H9 (cell line): ENCODE data around the gene TMEM115. TPM values are rescaled to one million over a fixed set of nuclear protein-coding genes. Genes with fewer than 3 reads are reported as not detected.

Source experiments
- DNase-seq: peaks from one replicate; pipeline ENCODE4 v3.0.0-alpha.2; 2017
- H2AFZ ChIP-seq: one replicate; pipeline ENCODE4 v1.6.1; 2013; ENCODE audit warnings: mild to moderate bottlenecking, low read length, control low read depth, moderate library complexity
- H2AK5ac ChIP-seq: 2 replicates; pipeline ENCODE4 v1.6.1; 2013; ENCODE audit warnings: low read length, control low read depth, mixed read lengths; ENCODE audit not compliant: insufficient read length
- H2BK120ac ChIP-seq: one replicate; pipeline ENCODE4 v1.6.1; 2013; ENCODE audit warnings: low read depth, mild to moderate bottlenecking, low read length, control low read depth, inconsistent platforms; ENCODE audit not compliant: poor library complexity, severe bottlenecking
- H2BK12ac ChIP-seq: 2 replicates; pipeline ENCODE4 v1.6.1; 2013; ENCODE audit warnings: low read length, control low read depth, mixed read lengths, low read depth; ENCODE audit not compliant: insufficient read length
- H2BK15ac ChIP-seq: 2 replicates; pipeline ENCODE4 v1.6.1; 2013; ENCODE audit warnings: low read depth, low read length, control low read depth
- H2BK20ac ChIP-seq: one replicate; pipeline ENCODE4 v1.6.1; 2013; ENCODE audit warnings: low read depth, mild to moderate bottlenecking, low read length, control low read depth, inconsistent platforms; ENCODE audit not compliant: poor library complexity, severe bottlenecking
- H2BK5ac ChIP-seq: 2 replicates; pipeline ENCODE4 v1.6.1; 2013; ENCODE audit warnings: low read length, control low read depth, mixed read lengths; ENCODE audit not compliant: insufficient read length
- H3K14ac ChIP-seq: 2 replicates; pipeline ENCODE4 v1.6.1; 2013; ENCODE audit warnings: low read length, control low read depth; ENCODE audit not compliant: insufficient read depth
- H3K18ac ChIP-seq: 2 replicates; pipeline ENCODE4 v1.6.1; 2013; ENCODE audit warnings: low read depth, mild to moderate bottlenecking, mixed read lengths, low read length, control low read depth; ENCODE audit not compliant: insufficient read length
- H3K23ac ChIP-seq: 2 replicates; pipeline ENCODE4 v1.6.1; 2013; ENCODE audit warnings: low read length, control low read depth, mixed read lengths, low read depth; ENCODE audit not compliant: insufficient read length
- H3K23me2 ChIP-seq: 2 replicates; pipeline ENCODE4 v1.6.1; 2013; ENCODE audit warnings: low read depth, mild to moderate bottlenecking, mixed read lengths, low read length, control low read depth; ENCODE audit not compliant: insufficient read length, poor library complexity, severe bottlenecking
- H3K27ac ChIP-seq: 2 replicates; pipeline ENCODE4 v1.5.1; 2013; ENCODE audit warnings: low read length, control low read depth, mixed read lengths, low read depth; ENCODE audit not compliant: insufficient read length
- H3K27me3 ChIP-seq: 2 replicates; pipeline ENCODE4 v1.6.1; 2013; ENCODE audit warnings: low read length, control low read depth, inconsistent platforms; ENCODE audit not compliant: insufficient read depth
- H3K4ac ChIP-seq: 2 replicates; pipeline ENCODE4 v1.6.1; 2013; ENCODE audit warnings: low read depth, mild to moderate bottlenecking, control low read depth, inconsistent platforms, low read length, moderate library complexity
- H3K4me1 ChIP-seq: 2 replicates; pipeline ENCODE4 v1.6.1; 2013; ENCODE audit warnings: low read length, control low read depth, inconsistent platforms; ENCODE audit not compliant: insufficient read depth
- H3K4me2 ChIP-seq: 2 replicates; pipeline ENCODE4 v1.6.1; 2013; ENCODE audit warnings: low read length, control low read depth, mixed read lengths; ENCODE audit not compliant: insufficient read length, insufficient read depth
- H3K56ac ChIP-seq: 2 replicates; pipeline ENCODE4 v1.6.1; 2013; ENCODE audit warnings: low read depth, mild to moderate bottlenecking, mixed read lengths, low read length, control low read depth; ENCODE audit not compliant: insufficient read length
- H3K79me1 ChIP-seq: 2 replicates; pipeline ENCODE4 v1.6.1; 2013; ENCODE audit warnings: low read depth, mild to moderate bottlenecking, moderate library complexity, low read length, control low read depth, inconsistent platforms; ENCODE audit not compliant: insufficient read depth, poor library complexity, severe bottlenecking
- H3K79me2 ChIP-seq: 2 replicates; pipeline ENCODE4 v1.6.1; 2013; ENCODE audit warnings: low read length, control low read depth, inconsistent platforms; ENCODE audit not compliant: insufficient read depth
- H3K9ac ChIP-seq: 2 replicates; pipeline ENCODE4 v1.6.1; 2013; ENCODE audit warnings: low read length, control low read depth, mixed read lengths; ENCODE audit not compliant: insufficient read length; ENCODE audit errors: extremely low read depth
- H3K9me3 ChIP-seq: one replicate; pipeline ENCODE4 v1.6.1; 2013; ENCODE audit warnings: low read depth, low read length, inconsistent platforms; ENCODE audit not compliant: control insufficient read depth
- H3T11ph ChIP-seq: one replicate; pipeline ENCODE4 v1.6.1; 2013; ENCODE audit warnings: mild to moderate bottlenecking, low read length, control low read depth, inconsistent platforms
- H4K20me1 ChIP-seq: one replicate; pipeline ENCODE4 v1.6.1; 2013; ENCODE audit not compliant: control insufficient read depth, insufficient read length, insufficient read depth
- H4K5ac ChIP-seq: 2 replicates; pipeline ENCODE4 v1.6.1; 2013; ENCODE audit warnings: low read depth, mild to moderate bottlenecking, mixed read lengths, low read length, control low read depth; ENCODE audit not compliant: insufficient read length
- H4K8ac ChIP-seq: replicated peaks from 2 replicates; pipeline ENCODE4 v1.6.1; 2013; ENCODE audit warnings: low read length, control low read depth, mixed read lengths, low read depth; ENCODE audit not compliant: insufficient read length
- H4K91ac ChIP-seq: 2 replicates; pipeline ENCODE4 v1.6.1; 2013; ENCODE audit warnings: low read depth, mild to moderate bottlenecking, moderate library complexity, mixed read lengths, low read length, control low read depth; ENCODE audit not compliant: insufficient read length
- H3K27ac Mint-ChIP-seq, 3 experiments: 2 replicates in 2 of 3; 3 replicates in 1 of 3; pipeline ENCODE4 v1.8.0; 2020 to 2021; ENCODE audit warnings: mixed read lengths in 3 of 3, mild to moderate bottlenecking in 1 of 3, moderate library complexity in 1 of 3
- H3K27me3 Mint-ChIP-seq: 2 replicates; pipeline ENCODE4 v1.8.0; 2021; ENCODE audit warnings: low read depth, mild to moderate bottlenecking, moderate library complexity, mixed read lengths
- H3K36me3 Mint-ChIP-seq, 3 experiments: 2 replicates in 2 of 3; 3 replicates in 1 of 3; pipeline ENCODE4 v1.8.0; 2020 to 2021; ENCODE audit warnings: low read depth in 3 of 3, mixed read lengths in 3 of 3; ENCODE audit not compliant: insufficient read depth in 1 of 3
- H3K4me1 Mint-ChIP-seq, 2 experiments: 2 replicates each; pipeline ENCODE4 v1.8.0; 2020; ENCODE audit warnings: mixed read lengths in 2 of 2
- H3K4me3 Mint-ChIP-seq, 2 experiments: 2 replicates in 1 of 2; 3 replicates in 1 of 2; pipeline ENCODE4 v1.8.0; 2020 to 2021; ENCODE audit warnings: mild to moderate bottlenecking in 2 of 2, mixed read lengths in 2 of 2, moderate library complexity in 1 of 2
- H3K9me3 Mint-ChIP-seq, 2 experiments: 2 replicates in 1 of 2; 3 replicates in 1 of 2; pipeline ENCODE4 v1.8.0; 2020; ENCODE audit warnings: mild to moderate bottlenecking in 2 of 2, mixed read lengths in 2 of 2, moderate library complexity in 1 of 2
- WGBS: extraction: QIAGEN DNeasy Blood & Tissue Kit; methylation state at CpG from one replicate; pipeline ENCODE4 v1.1.7; 2013; ENCODE audit warnings: missing lambda C conversion rate, low lambda C conversion rate, mixed read lengths; ENCODE audit not compliant: insufficient read length; ENCODE audit errors: extremely low coverage; 5-methylcytosine and 5-hydroxymethylcytosine counted together
- total RNA-seq: library from RNA; stranded (reverse); gene quantifications from 2 replicates; pipeline ENCODE4 v1.2.1, GENCODE V29; 2021
- TF ChIP-seq, protein P1 (sequence below): fragments of 200-600 bp; sonication (generic); conservative IDR thresholded peaks from 3 replicates; pipeline ENCODE4 v1.8.0; 2021; ENCODE audit warnings: antibody characterized with exemption, mild to moderate bottlenecking

TMEM115 gene
- total RNA-seq, 1 experiment from 2014 or later, result 32.3 TPM

DNA sequence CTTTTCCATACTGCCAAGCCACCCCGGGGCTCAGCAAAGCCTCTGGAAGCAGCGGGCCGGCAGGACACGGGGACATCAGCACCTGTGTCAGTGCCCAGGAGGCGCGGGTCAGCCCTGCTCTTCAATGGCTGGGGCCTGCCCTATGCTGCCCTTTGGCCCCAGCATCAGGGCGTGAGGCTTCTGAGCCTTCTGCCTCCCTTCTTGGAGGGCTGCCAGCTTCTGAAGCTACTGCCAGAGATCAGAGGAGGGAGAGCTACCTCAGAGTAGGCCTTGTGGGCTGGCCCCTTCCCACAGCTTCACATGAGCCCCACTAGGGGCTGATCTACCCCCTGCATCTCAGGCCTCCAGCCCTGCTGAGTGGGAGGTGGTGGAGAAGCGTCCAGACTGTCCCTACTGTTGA lies 13.0 kb upstream of the TMEM115 start:
- Histone ChIP-seq H3K9ac (no peak overlapping the region), H4K20me1 (peaks cover 2% of the 10 kb centered on the region), H3K4ac (no peak overlapping the region), H3K4me2 (no peak overlapping the region), H2AK5ac (no peak overlapping the region), H3K27me3 (no peaks in the 10 kb centered on the region), H3K79me2 (no peaks in the 10 kb centered on the region), H4K8ac (no peak overlapping the region), H2AFZ (no peak overlapping the region), H3K23ac (no peak overlapping the region), H3K27ac (no peak overlapping the region), H3K56ac (no peak overlapping the region), H3K79me1 (no peaks in the 10 kb centered on the region), H3K23me2 (no peaks in the 10 kb centered on the region), H3K4me1 (no peaks in the 10 kb centered on the region), H3K18ac (no peak overlapping the region), H2BK20ac (no peak overlapping the region), H2BK12ac (no peak overlapping the region), H2BK120ac (no peak overlapping the region), H4K5ac (no peak overlapping the region), H2BK5ac (no peak overlapping the region), H3K14ac (no peak overlapping the region; the same call in 1 of the 2 replicates), H3T11ph (no peak overlapping the region), H4K91ac (no peak overlapping the region), H2BK15ac (no peak overlapping the region), H3K9me3 (no peaks in the 10 kb centered on the region)
- Mint-ChIP-seq H3K4me3 (no peak overlapping the region; a peak in 1 of 5 replicates), H3K4me1 (peaks cover 16 to 43% of the 10 kb centered on the region in 2 experiments), H3K9me3 (no peaks in the 10 kb centered on the region), H3K27ac (peak overlapping the region in 2 of 3 experiments; percentile 56 to 74; a peak in 3 of 7 replicates), H3K36me3 (no peaks in the 10 kb centered on the region), H3K27me3 (peaks cover 2% of the 10 kb centered on the region)
- TF ChIP-seq, protein P1, sequence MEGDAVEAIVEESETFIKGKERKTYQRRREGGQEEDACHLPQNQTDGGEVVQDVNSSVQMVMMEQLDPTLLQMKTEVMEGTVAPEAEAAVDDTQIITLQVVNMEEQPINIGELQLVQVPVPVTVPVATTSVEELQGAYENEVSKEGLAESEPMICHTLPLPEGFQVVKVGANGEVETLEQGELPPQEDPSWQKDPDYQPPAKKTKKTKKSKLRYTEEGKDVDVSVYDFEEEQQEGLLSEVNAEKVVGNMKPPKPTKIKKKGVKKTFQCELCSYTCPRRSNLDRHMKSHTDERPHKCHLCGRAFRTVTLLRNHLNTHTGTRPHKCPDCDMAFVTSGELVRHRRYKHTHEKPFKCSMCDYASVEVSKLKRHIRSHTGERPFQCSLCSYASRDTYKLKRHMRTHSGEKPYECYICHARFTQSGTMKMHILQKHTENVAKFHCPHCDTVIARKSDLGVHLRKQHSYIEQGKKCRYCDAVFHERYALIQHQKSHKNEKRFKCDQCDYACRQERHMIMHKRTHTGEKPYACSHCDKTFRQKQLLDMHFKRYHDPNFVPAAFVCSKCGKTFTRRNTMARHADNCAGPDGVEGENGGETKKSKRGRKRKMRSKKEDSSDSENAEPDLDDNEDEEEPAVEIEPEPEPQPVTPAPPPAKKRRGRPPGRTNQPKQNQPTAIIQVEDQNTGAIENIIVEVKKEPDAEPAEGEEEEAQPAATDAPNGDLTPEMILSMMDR, result peak; percentile 15; the same call in 1 of the 3 replicates
- no CpG with 5 or more reads among the region's 8 CpGs for WGBS
- DNase-seq, result no peak
